GM18868 (cell line): ENCODE measurements around the gene SLC2A9.

Source experiments
- ATAC-seq: cut with Tn5 transposase; IDR thresholded peaks from one replicate; pipeline ENCODE4 v1.9.1; 2021; ENCODE audit warnings: mild to moderate bottlenecking, moderate library complexity; ENCODE audit not compliant: unreplicated experiment

Gene SLC2A9

DNA sequence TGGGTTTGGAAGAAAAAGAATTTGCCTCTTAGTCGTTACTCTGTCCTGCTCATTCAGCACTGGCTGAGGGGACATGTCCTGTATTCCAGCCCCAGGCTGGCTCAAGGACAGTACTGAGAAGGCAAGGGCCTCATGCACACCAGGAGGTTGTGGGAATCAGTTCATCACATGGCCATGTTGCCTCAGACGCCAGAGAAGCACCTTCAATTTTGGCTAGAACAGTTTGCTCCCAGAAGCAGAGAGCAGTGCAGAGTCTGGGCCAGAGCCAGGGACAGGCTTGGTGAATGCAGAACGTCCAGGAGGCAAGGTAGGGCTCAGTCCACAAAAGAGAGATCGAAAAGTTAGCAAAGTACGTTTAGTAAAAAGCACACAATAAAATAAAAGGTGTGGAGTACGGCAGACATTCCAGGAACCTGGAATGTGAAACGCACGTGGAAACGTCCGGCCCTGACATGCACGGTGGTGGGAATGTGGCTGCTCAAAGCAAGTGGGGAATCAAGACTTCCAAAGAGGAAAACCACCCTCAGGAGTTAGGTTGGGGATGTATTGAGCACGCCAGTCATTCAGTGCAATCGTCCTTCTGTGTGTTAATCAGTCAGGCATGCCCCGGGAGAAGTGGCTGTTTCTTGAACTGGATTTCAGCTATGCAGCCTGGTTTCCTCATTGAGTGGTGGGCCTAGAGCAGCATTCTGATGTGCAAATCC lies 1.2 kb upstream of the SLC2A9 start:
- no peak for ATAC-seq

DNA sequence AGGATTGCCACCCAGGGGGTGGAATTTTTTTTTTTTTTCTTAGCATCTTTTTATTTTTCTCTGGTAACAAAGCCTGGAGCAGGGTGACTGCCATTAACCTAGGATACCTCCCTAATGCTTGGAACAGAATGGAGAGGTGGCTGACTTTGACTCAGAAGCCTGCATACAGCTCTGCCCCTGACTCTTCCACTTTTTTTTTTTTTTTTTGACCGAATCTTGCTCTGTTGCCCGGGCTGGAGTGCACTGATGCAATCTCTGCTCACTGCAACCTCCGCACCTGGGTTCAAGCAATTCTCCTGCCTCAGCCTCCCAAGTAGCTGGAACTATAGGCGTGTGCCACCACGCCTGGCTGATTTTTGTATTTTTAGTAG lies 341 bp upstream of the SLC2A9 start:
- ATAC-seq = no peak

DNA sequence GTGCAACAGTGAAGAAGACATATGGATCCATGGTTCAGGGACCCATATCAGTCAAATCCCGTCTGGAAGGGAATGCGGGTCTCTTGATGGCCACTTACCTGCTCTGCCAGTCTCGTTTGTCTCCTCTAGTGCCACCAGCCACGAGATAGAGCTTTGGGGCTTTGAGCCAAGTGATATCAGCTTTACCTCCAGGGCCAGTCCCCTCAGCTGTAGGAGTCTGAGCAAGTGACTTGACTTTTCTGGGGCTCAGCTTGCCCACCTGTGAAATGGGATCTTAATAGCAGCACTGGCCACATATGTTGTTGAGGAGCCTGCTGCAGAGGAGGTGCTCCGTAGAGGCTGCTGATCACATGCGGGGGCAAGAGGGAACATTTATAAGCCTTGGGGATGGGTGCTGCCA lies 1.2 kb downstream of the SLC2A9 start:
- no peak for ATAC-seq

DNA sequence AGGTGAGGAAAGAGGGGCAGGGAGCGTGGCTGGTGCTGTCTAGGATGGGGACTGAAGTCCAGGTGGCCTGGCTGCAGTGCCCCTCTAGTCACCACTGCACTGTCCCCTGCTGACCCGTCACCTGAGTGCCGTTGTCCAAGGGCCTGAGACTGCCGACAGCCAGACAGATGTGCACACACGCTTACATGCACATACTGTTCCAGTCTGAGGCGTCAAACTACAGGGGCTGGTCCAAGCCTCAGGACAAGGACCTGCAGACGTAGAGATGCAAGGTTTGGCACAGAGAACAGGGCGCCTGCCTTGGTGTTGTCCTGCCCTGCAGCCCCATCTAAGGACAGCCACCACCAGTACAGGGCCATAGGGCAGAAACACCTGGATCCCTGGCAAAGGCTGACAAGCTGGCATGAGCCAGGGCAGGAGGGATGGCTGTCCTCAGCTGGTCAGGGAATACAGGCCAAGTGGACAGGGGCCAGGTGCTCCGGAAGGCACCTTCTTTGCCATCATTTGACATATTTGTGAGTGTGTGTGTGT lies 1.7 kb downstream of the SLC2A9 start:
- no peak for ATAC-seq

DNA sequence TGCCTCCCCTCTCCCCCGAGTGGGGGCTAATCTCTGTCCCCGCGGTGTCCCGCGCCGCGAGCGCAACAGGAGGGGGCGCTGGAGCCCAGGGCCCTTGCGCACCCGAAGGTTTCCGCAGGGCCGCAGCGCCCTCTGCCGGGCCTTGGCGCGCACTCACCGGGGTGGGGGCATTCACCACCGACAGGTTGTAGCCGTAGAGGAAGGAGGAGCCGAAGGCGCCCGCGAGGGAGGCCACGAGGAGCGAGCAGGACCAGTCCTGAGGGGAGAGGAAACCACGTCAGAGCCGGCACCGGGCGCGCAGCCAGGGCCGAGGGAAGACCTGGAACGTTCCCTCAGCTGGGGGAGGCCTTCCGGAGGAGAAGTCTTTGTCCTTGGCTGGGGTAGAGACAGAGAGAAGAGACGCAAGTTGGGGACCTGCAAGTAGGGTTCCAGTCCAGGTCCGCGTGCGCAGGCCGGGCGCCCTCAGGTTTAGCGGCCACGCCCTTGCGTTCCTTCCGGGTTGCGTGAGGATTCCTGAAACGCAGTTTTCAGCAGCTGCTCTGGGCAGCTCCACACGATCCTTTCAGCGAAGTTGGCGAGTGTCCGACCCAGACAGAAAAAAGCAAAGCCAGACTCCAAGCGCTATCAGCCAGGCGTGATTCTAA lies 2.4 kb downstream of the SLC2A9 start:
- ATAC-seq = peak; percentile 97

DNA sequence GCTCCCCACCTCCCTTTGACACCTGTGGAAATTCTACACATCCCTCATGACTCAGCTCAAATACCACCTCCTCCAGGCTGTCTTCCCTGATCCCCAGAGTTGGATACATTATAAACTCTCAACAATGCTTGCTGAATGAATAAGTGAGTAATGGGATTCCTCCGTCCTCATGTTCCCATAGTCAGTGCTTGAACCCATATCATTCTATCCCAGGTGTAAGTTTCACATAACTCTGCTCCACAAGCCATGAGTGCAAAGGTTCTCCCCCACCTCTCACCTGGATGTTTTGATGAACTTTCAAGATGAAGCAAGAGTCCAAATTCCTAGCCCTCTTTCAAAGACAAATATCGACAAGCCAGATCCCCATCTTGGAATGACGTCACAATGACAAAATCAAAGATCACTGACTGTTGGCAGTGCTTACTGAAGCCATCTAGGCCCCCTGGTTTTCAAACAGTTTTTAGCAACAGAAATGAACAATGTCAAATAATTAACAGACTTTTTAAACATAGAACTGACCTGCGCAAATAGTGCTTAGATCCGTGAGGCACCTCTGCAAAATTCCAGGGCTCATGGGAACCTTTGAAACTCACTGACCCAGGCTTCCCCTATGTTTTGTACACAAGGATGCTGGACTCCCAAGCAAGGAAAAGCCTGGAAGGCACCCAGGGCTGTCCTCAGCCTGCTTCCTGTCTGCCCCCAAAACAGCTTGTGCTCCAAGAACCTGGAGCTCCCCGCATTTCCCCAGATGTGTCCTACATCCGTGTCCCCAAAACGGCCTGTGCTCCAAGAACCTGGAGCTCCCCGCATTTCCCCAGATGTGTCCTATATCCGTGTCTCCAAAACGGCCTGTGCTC lies 4.0 kb downstream of the SLC2A9 start:
- ATAC-seq = no peak

DNA sequence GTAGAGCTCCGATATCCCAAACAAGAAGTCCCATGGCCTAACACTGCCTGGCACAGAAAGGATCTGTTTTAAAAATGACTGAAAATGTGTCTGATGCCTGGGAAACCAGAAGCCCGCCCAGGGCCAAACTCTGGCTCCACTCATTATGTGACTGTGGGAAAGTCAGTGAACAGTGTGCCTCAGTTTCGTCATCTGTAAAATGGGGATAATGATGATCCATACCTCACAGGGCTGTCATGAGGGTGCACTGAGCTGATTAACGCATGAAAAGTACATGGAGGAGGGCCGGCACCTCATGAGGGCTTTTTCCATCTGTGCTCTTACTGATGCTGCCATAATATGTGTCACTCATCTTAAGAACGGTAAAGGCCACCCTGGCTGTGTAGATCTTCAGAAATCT lies 5.1 kb downstream of the SLC2A9 start:
- no peak for ATAC-seq

DNA sequence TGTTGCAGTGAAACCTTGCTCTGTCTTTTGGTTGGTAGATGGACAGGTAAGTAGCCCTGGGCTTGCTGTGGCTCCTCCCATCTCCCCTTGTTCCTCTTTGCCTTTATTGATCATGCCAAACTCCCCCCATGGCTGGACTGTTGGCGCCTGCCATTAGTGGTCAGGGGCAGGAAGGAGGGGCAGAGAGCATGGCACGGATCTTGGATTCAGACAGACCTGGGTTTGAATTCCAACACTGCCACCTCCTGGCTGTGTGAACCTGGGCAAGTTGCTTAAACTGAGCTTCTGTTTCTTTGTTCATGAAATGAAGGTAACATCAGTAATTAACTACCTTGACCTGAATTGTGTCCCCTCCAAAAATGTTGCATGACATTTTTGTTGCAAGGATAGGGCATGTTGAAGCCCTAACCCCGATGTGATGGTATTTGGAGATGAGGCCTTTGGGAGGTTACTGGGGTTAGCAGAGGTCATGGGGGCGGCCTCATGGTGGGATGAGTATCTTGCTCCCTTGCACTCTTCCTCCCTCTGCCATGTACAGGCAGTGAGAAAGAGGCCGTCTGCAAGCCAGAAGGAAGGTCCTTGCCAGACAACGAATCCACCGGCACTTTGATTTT lies 6.0 kb downstream of the SLC2A9 start:
- peak; percentile 12 for ATAC-seq

DNA sequence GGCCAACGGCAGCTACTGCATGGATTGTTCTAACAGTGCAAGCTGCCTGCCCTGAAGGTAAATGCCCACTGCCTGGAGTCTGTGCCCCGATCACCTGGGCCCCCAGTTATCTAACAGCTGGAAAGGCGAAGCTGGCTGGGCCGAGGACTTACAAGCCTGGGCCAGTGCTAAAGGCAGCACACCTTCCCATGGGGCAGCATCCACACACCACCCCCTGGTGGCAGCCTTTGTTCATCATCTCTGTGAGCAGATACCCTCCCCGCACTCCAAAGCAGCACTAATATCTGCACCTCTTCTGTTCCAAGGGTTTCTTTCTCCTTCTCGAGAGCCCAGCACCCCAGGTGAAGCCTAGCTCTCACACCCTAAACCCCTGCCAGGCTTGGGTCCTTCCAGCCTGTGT lies 7.6 kb downstream of the SLC2A9 start:
- ATAC-seq = peak; percentile 82

DNA sequence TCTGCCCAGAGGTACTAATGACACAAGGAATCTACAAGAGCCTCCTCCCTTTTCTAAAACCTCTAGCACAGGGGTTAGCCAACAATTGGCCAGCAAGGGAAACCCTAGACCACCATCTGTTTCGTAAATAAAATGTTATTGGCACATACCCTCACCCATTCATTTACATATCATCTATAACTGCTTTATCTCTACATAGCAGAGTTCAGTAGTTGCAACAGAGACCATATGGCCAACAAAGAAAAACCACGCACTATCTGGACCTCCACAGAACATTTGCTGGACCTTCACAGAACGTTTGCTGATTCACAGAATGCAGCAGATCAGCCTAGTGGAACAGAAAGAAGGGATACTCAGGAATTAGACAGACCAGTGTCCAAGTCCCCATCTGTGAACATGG lies 9.4 kb downstream of the SLC2A9 start:
- ATAC-seq = no peak

DNA sequence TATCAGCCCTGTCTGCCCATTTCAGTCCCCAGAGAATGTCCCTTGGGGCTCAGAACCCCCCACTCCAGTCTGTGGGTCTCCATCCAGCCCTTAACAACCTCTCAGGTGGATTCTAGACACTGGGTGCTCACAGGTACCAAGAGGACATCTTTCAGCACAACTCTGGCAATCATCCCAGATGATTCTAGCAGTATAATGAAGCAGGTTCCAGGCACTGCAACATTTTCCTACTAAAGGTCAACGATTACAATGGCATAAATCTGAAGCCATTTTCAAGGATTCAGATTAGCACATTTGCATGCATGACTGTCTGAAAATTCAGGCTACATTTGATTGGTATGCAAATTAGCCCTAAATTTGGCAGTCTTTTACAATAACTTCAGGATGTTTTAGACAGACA lies 10.0 kb downstream of the SLC2A9 start:
- no peak for ATAC-seq

DNA sequence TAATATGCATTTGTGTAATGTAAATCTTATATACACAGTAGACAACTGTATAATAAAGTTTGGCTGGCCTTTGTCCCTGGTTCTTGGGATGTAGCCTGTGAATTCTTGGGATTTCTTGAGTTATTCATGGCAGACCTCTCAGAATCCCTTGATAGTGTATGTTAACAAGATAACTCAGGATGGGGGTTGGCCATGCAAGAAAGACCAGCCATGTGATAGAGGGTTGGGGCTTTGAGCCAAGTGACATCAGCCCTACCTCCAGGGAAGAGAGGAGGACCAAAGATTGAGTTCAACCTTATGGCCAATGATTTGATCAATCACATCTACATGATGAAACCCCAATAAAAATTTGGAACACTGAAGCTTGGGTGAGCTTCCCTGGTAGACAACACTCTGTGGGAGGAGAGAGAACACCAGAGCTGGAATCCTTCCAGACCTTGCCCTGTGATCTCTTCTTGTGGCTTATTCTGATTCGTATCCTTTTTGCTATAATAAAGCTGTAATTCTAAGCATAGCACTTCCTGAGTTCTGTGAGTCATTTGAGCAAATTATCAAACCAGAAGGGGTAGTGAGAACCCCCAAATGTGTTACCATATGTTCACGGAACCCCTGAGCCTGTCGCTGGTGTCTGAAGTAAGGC lies 11.3 kb downstream of the SLC2A9 start:
- ATAC-seq = no peak

DNA sequence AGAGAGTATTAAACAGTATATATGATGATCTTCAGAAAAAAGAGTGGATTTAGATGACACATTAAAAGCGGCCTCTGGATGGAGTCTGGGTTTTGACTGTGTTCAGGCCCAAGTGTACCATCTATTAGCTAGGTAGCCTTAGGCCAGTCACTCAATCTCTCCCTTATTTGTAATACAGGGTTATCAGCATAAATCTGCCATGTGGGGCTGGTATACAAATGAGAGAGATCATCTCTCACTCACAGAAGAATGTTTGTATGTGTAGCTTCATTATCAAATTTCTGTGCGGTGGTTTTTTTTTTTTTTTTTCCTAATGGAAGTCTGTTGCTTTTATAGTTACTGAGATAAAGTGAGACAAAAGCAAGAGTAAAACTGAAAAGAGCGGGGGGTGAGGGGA lies 12.7 kb downstream of the SLC2A9 start:
- no peak for ATAC-seq

DNA sequence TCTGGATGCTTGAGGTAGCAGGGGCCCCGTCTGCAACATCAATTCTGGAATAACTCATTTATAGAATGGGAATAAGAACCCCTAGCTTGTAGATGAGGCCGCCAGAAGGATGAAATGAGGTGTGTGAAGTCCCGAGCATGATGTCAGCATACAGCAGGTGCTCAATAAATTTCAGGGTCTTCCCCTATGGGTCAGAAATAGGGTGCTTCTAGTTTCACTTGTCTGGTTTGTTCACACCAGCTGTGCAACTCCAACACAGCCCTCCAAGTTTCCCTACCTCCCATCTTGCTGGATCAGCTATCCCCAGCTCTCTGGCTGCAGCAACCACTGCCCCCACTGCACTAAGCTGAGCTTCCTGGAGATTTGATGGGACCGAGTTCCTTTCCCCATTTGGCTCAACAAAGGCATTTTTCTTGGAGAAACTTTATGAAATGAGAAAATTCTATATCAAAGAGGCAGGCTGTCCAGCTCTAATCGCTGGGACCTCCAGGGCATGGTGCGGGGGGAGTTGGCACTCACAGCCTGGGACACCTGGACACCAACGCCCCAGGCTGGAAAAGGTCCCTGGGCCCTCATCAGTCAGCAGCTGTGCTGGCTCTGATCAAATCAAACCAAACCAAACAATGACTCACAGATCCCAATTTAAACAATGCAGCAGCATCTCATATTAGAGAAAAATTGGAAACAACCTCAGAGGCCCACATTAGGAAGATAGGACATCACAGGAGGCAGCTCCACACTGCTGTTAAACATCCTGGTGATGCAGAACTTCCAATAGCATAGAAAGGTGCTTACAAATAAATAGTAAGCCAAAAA lies 13.3 kb downstream of the SLC2A9 start:
- peak; percentile 42 for ATAC-seq

DNA sequence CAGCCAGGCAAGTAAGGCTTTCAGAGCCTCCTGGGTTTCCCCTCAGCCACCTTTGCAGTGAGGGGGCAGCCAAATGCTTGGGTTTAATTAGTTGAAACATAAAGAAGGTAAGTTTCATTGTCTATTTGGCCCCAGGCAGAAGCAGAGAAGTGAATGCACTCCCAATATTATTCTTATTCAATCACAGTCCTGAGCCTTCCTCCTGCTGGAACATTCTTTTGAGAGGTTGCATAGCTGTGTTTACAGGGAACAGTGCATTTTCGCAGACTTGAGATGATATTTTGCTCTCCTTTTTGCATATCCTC lies 13.9 kb downstream of the SLC2A9 start:
- peak; percentile 49 for ATAC-seq

DNA sequence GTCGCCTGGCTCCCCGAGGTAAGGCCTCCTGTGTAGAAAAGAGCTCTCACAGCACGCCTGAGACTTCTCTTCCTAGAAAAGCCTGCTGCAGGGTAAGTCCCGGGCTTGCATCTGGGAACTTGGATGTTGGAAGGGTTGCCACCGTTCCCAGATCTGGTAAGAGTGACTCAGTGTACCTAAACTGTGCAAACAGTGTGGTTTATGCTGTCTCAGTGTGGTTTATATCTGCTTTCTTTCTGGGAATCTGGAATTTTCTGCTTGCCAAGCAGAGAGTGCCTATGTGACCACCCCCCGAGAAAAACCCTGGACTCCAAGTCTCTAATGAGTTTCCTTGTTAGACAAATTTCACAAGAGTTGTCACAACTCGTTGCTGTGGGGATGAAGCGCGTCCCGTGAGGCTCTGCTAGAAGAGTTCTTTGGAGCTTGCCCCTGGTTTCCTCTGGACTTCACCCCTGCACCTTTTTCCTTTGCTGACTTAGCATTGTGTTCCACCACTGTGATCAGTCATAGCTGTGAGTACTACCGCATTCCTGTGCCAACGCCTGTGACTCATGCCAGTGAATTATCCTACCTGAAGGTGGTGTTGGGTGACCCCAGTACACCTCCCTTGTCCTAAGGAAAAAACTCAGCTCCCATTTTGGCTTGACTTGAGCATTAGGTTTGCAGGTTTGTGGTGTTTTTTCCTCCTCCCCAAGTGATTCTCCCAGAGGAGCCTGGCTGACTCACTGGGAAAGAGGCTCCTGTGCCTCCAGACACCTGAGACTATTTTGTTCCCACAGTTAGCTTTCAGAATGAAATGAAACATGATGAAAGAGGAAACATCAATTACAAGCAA lies 14.5 kb downstream of the SLC2A9 start:
- peak; percentile 12 for ATAC-seq

DNA sequence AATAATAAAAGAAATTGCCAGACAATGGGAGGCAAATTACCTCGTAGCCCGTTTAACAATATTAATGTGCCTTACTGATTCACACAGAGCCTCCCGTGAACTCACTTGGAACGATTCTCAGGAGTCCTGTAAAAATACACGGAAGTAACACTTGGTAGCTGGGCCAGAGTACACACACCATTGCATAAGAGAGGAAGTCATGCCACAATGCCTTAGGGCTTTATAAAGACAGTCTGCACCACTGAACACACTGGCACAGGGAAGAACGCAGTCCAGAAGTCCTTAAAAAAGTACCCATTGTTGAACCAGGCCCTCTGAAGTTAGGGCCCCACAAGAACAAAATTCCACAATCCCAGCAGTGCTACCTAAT lies 15.1 kb downstream of the SLC2A9 start:
- peak; percentile 33 for ATAC-seq

DNA sequence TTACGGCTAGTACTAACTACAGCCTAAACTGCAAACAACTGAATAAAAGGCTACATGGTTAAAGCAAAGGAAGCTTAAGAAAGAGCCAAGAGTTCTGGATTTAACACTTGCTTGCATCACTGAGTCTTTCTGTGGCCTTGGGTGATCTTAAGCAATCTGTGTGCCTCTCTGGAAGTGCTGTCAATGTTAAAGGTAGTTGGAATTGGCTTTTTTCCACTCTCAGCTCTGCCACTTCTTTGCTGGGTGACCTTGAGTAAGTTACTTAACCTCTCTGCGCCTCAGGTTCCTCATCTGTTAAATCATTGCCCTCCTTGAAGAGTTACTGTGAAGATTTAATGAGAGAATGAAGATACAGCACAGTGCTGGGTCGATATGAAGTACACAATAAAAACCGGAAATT lies 15.7 kb downstream of the SLC2A9 start:
- ATAC-seq = no peak

DNA sequence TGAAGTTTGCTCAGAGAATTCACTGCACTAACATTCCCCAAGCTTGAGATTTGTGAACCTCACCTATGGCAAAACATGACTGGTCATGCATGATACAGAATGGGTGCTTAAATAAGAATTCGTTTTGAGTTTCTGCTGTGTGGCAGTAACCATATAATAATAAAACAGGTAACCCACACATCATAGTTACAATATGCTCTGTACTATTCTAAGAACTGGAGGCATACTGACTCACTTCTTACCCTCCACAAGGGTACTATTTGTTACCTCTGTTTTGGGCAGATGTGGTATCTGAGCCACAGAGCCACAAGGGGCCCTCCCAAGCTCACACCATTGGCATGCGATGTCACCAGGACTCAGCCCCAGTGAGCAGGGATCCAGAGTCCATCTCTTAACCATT lies 17.6 kb downstream of the SLC2A9 start:
- peak; percentile 51 for ATAC-seq
